ENCODE data around the gene MPL. TPM values are rescaled to one million over a fixed set of nuclear protein-coding genes. Genes with fewer than 3 reads are reported as not detected.

Gene MPL
- total and polyA plus RNA-seq, 2 experiments from 2014 or later = 0.16 TPM; not detected in 1

DNA sequence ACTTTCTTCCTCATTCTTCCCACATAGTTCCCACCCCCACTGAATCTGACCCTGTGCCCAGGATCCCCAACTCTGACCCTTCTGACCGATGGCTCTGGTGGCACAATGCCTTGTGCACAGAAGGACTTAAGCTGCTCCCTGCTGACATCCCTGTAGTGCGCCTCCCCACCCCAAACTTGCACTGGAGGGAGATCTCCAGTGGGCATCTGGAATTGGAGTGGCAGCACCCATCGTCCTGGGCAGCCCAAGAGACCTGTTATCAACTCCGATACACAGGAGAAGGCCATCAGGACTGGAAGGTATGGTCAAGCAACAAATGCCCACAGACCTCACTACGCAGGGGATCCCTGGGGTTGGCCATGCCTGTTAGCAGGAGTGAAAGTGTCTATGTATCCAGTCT lies 9.0 kb downstream of the MPL start:
- Histone ChIP-seq H3K27ac (no peak overlapping the region), H4K20me1 (ENCODE audit: insufficient read depth, poor library complexity, severe bottlenecking) (no peaks in the 10 kb centered on the region), H3K79me2 (no peaks in the 10 kb centered on the region), H2AFZ (no peak overlapping the region), H3K4me3 (no peak overlapping the region), H3K9me2 (replicated peaks; ENCODE audit: insufficient read depth) (no peaks in the 10 kb centered on the region), H3K4me1 (ENCODE audit: insufficient read depth) (peaks cover 17% of the 10 kb centered on the region), H3K4me2 (no peak overlapping the region), H3K27me3 (no peaks in the 10 kb centered on the region), H3K36me3 (replicated peaks; ENCODE audit: insufficient read depth, low read depth) (no peaks in the 10 kb centered on the region), H3K9me3 (ENCODE audit: low read depth) (no peaks in the 10 kb centered on the region)
- DNase-seq (ENCODE audit: low spot score) = no peak
- TF ChIP-seq, protein P1, sequence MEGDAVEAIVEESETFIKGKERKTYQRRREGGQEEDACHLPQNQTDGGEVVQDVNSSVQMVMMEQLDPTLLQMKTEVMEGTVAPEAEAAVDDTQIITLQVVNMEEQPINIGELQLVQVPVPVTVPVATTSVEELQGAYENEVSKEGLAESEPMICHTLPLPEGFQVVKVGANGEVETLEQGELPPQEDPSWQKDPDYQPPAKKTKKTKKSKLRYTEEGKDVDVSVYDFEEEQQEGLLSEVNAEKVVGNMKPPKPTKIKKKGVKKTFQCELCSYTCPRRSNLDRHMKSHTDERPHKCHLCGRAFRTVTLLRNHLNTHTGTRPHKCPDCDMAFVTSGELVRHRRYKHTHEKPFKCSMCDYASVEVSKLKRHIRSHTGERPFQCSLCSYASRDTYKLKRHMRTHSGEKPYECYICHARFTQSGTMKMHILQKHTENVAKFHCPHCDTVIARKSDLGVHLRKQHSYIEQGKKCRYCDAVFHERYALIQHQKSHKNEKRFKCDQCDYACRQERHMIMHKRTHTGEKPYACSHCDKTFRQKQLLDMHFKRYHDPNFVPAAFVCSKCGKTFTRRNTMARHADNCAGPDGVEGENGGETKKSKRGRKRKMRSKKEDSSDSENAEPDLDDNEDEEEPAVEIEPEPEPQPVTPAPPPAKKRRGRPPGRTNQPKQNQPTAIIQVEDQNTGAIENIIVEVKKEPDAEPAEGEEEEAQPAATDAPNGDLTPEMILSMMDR (IDR thresholded peaks at IDR 0.05; ENCODE audit: poor library complexity) = no peak
- no peak for TF ChIP-seq EZH2phosphoT487 (IDR thresholded peaks at IDR 0.05; ENCODE audit: low read depth, severe bottlenecking, unreplicated experiment)
- TF ChIP-seq EZH2 (IDR thresholded peaks at IDR 0.05; ENCODE audit: borderline replicate concordance) = no peak
- WGBS (ENCODE audit: low lambda C conversion rate, missing lambda C conversion rate) = 98% methylated on average over 5 of the region's 5 CpGs

DNA sequence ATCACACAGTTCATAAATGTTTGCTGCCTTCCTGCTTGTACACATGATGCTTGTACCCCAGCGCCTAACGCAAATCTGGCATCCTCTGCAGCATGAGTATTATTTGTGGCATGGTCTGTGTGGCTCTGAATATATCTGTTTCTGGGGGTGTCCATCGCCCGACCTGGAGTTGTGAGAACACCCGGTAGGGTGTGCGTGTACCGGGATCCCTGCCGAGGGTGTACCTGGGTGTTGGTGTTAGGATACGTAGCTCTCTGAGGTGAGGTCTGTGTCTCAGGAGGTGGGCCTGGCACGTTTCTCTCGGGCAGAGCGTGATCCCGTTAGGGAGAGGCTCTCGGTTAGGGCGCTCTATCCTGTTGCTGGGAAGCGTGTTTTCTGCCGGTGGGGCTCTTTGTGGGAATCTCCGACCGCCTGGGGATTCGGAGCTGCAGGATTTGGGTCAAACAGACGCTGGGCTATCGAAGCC lies 10.8 kb downstream of the MPL start:
- Histone ChIP-seq H3K4me3 (peak overlapping the region; percentile 30), H3K27ac (peak overlapping the region; percentile 97), H3K9me3 (ENCODE audit: low read depth) (no peaks in the 10 kb centered on the region), H2AFZ (peak overlapping the region; percentile 49), H3K4me1 (ENCODE audit: insufficient read depth) (peaks cover 17% of the 10 kb centered on the region), H3K27me3 (no peaks in the 10 kb centered on the region), H3K9me2 (replicated peaks; ENCODE audit: insufficient read depth) (no peaks in the 10 kb centered on the region), H3K79me2 (no peaks in the 10 kb centered on the region), H3K4me2 (peak overlapping the region; percentile 75), H4K20me1 (ENCODE audit: insufficient read depth, poor library complexity, severe bottlenecking) (no peaks in the 10 kb centered on the region), H3K36me3 (replicated peaks; ENCODE audit: insufficient read depth, low read depth) (no peaks in the 10 kb centered on the region)
- no peak for DNase-seq (ENCODE audit: low spot score)
- 21% methylated on average over 22 of the region's 22 CpGs for WGBS (ENCODE audit: low lambda C conversion rate, missing lambda C conversion rate)
- TF ChIP-seq EZH2 (IDR thresholded peaks at IDR 0.05; ENCODE audit: borderline replicate concordance) (no peak), EZH2phosphoT487 (IDR thresholded peaks at IDR 0.05; ENCODE audit: low read depth, severe bottlenecking, unreplicated experiment) (no peak)
- TF ChIP-seq, protein P1 (IDR thresholded peaks at IDR 0.05; ENCODE audit: poor library complexity) = no peak

DNA sequence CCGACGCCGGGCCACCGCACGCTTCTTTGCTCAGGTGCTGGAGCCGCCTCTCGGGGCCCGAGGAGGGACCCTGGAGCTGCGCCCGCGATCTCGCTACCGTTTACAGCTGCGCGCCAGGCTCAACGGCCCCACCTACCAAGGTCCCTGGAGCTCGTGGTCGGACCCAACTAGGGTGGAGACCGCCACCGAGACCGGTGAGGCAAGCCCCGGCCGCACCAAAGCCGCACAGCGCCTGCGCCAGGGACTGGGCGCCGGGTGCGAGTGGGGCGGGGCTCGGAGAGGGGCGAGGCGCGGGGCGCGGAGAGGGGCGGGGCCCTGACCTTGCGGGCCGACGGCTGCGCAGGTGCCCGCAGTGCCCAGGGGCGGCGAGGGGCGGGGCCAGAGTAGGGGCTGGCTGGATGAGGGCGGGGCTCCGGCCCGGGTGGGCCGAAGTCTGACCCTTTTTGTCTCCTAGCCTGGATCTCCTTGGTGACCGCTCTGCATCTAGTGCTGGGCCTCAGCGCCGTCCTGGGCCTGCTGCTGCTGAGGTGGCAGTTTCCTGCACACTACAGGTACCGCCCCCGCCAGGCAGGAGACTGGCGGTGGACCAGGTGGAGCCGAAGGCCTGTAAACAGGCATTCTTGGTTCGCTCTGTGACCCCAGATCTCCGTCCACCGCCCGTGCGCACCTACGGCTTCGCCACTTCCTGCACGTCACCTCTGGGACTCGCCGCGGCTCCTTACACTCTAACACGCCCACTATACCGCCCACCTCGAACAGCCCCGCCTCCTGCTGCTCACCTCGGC lies 11.4 kb downstream of the MPL start:
- DNase-seq (ENCODE audit: low spot score) = peak; percentile 95
- no peaks in the 10 kb centered on the region for H3K79me2 ChIP-seq
- 2% methylated on average over 46 of the region's 72 CpGs for WGBS (ENCODE audit: low lambda C conversion rate, missing lambda C conversion rate)
- TF ChIP-seq EZH2 (IDR thresholded peaks at IDR 0.05; ENCODE audit: borderline replicate concordance) (no peak), EZH2phosphoT487 (IDR thresholded peaks at IDR 0.05; ENCODE audit: low read depth, severe bottlenecking, unreplicated experiment) (no peak)
- TF ChIP-seq, protein P1 (IDR thresholded peaks at IDR 0.05; ENCODE audit: poor library complexity) = no peak
- H3K27me3 ChIP-seq = no peaks in the 10 kb centered on the region
- no peaks in the 10 kb centered on the region for H4K20me1 ChIP-seq (ENCODE audit: insufficient read depth, poor library complexity, severe bottlenecking)
- no peaks in the 10 kb centered on the region for H3K36me3 ChIP-seq (replicated peaks; ENCODE audit: insufficient read depth, low read depth)
- no peaks in the 10 kb centered on the region for H3K9me2 ChIP-seq (replicated peaks; ENCODE audit: insufficient read depth)
- peak overlapping the region; percentile 30 for H3K4me3 ChIP-seq
- peak overlapping the region; percentile 75 for H3K4me2 ChIP-seq
- peaks cover 17% of the 10 kb centered on the region for H3K4me1 ChIP-seq (ENCODE audit: insufficient read depth)
- H3K27ac ChIP-seq = peak overlapping the region; percentile 97
- H3K9me3 ChIP-seq (ENCODE audit: low read depth) = no peaks in the 10 kb centered on the region
- H2AFZ ChIP-seq = peak overlapping the region; percentile 63

Measured in hepatocyte (in vitro differentiated cells).